Measurements from ENCODE around the gene FFAR1. TPM values are rescaled to one million over a fixed set of nuclear protein-coding genes. Genes with fewer than 3 reads are reported as not detected.

The FFAR1 gene
- total RNA-seq, 1 experiment from 2014 or later = 0.44 TPM

- Histone ChIP-seq H4K20me1 (ENCODE audit: insufficient read depth) (no peaks in the 10 kb centered on the region), H3K27me3 (ENCODE audit: insufficient read depth, low read depth) (no peaks in the 10 kb centered on the region), H3K27ac (no peak overlapping the region), H3K79me2 (ENCODE audit: low read depth) (no peaks in the 10 kb centered on the region), H3K36me3 (ENCODE audit: low read depth) (no peaks in the 10 kb centered on the region), H3K4me3 (no peak overlapping the region), H3F3A (ENCODE audit: insufficient read depth, low read depth) (peaks cover 22% of the 10 kb centered on the region), H3K4me1 (replicated peaks; ENCODE audit: insufficient read depth) (peaks cover 7% of the 10 kb centered on the region), H3K4me2 (no peak overlapping the region), H3K9me2 (ENCODE audit: insufficient read depth) (no peaks in the 10 kb centered on the region), H3K9me3 (ENCODE audit: insufficient read depth, low read depth) (no peaks in the 10 kb centered on the region), H2AFZ (no peak overlapping the region)
- intact Hi-C loops (cut with micrococcal nuclease; ENCODE audit: unreplicated experiment) = no loop called here
- BruUV-seq (replicated peaks) = no TSS peak
- ChIA-PET POLR2A (ENCODE audit: unreplicated experiment) (no interaction called here), CTCF (no interaction called here)
- TF ChIP-seq EZH2 (IDR thresholded peaks at IDR 0.05; ENCODE audit: low read depth) = no peak
- no peak for TF ChIP-seq CTCF (conservative IDR thresholded peaks at IDR 0.05)
- DNase-seq = no peak
Measured at GRCh38 chr19:35302446-35302845, 45.3 kb upstream of the FFAR1 start.

GRCh38 chr19:35303357-35303915, 44.3 kb upstream of the FFAR1 start:
- TF ChIP-seq EZH2 (IDR thresholded peaks at IDR 0.05; ENCODE audit: low read depth) = no peak
- no peak for TF ChIP-seq CTCF (conservative IDR thresholded peaks at IDR 0.05)
- Histone ChIP-seq H3K4me3 (no peak overlapping the region), H3F3A (ENCODE audit: insufficient read depth, low read depth) (peaks cover 23% of the 10 kb centered on the region), H3K9me3 (ENCODE audit: insufficient read depth, low read depth) (no peaks in the 10 kb centered on the region), H2AFZ (no peak overlapping the region), H3K79me2 (ENCODE audit: low read depth) (no peaks in the 10 kb centered on the region), H3K9me2 (ENCODE audit: insufficient read depth) (no peaks in the 10 kb centered on the region), H4K20me1 (ENCODE audit: insufficient read depth) (no peaks in the 10 kb centered on the region), H3K27me3 (ENCODE audit: insufficient read depth, low read depth) (no peaks in the 10 kb centered on the region), H3K27ac (no peak overlapping the region), H3K4me2 (no peak overlapping the region), H3K36me3 (ENCODE audit: low read depth) (no peaks in the 10 kb centered on the region), H3K4me1 (replicated peaks; ENCODE audit: insufficient read depth) (peaks cover 17% of the 10 kb centered on the region)
- BruUV-seq (replicated peaks) = no TSS peak
- no peak for DNase-seq
- CTCF ChIA-PET = interaction anchor here (0.7 kb wide), 1 partner anchor 664 kb away, joined by 21 read pairs; no protein-coding TSS in a partner anchor
- POLR2A ChIA-PET (ENCODE audit: unreplicated experiment) = no interaction called here
- intact Hi-C loops (cut with micrococcal nuclease; ENCODE audit: unreplicated experiment) = no loop called here

GRCh38 chr19:35304036-35304435, 43.7 kb upstream of the FFAR1 start:
- no TSS peak for BruUV-seq (replicated peaks)
- H3K9me2 ChIP-seq (ENCODE audit: insufficient read depth) = no peaks in the 10 kb centered on the region
- H3K27ac ChIP-seq = no peak overlapping the region
- no peak for DNase-seq
- H3K4me2 ChIP-seq = no peak overlapping the region
- H3K27me3 ChIP-seq (ENCODE audit: insufficient read depth, low read depth) = no peaks in the 10 kb centered on the region
- no peak for TF ChIP-seq CTCF (conservative IDR thresholded peaks at IDR 0.05)
- no peak for TF ChIP-seq EZH2 (IDR thresholded peaks at IDR 0.05; ENCODE audit: low read depth)
- H2AFZ ChIP-seq = no peak overlapping the region
- H3K79me2 ChIP-seq (ENCODE audit: low read depth) = no peaks in the 10 kb centered on the region
- peaks cover 23% of the 10 kb centered on the region for H3K4me1 ChIP-seq (replicated peaks; ENCODE audit: insufficient read depth)
- no peaks in the 10 kb centered on the region for H3K36me3 ChIP-seq (ENCODE audit: low read depth)
- POLR2A ChIA-PET (ENCODE audit: unreplicated experiment) = no interaction called here
- CTCF ChIA-PET = no interaction called here
- no peaks in the 10 kb centered on the region for H4K20me1 ChIP-seq (ENCODE audit: insufficient read depth)
- H3F3A ChIP-seq (ENCODE audit: insufficient read depth, low read depth) = peaks cover 23% of the 10 kb centered on the region
- intact Hi-C loops (cut with micrococcal nuclease; ENCODE audit: unreplicated experiment) = no loop called here
- no peaks in the 10 kb centered on the region for H3K9me3 ChIP-seq (ENCODE audit: insufficient read depth, low read depth)
- no peak overlapping the region for H3K4me3 ChIP-seq

All from PC-9 (cell line).